ENCODE data around the gene MAN1C1. TPM values are rescaled to one million over a fixed set of nuclear protein-coding genes. Genes with fewer than 3 reads are reported as not detected.

The MAN1C1 gene
- total and polyA plus RNA-seq, 9 of the 15 experiments (the other 6 are each of a cell fraction or from before 2014, with no cell fraction given): 0.04 to 0.44 (median 0.10) TPM; not detected in 3

DNA sequence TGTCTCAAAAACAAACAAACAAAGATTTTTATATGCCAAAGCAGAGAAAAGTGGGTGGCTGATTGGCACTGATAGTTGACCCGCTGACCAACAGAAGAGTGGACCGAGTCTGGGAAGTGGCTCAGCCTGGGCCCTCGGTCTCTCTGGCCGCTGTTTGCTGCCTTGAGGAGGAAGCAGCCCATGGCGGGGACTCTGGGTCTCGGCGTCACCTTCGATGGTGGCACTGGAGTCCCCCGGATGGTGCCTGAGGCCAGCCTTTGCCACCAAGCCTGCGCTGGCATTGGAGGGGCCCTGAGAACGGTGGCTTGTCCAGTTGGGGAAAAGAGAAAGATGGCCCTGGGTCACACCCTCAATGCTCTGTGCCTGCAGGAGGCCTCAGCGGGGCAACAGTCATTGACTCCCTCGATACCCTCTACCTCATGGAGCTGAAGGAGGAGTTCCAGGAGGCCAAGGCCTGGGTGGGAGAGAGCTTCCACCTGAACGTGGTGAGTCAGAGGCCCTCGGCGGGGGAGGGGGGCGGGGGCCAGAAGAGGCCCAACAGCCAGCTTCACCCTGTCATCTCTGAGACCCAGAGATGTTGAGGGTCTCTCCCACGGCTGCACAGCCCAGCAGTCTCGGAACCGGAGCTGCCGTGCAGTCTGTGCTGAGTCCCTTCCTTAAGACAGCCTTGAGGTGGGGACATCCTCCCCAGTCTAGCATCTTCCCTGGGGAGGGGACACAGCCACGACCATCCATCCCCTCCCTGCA lies 129.9 kb downstream of the MAN1C1 start:
- no peak overlapping the region for H3K4me3 ChIP-seq
- H2AFZ ChIP-seq (ENCODE audit: low read depth, low read length): no peak overlapping the region
- no peaks in the 10 kb centered on the region for H3K79me2 ChIP-seq (ENCODE audit: control insufficient read depth, insufficient read depth, low read length)
- peaks cover 6% of the 10 kb centered on the region for H3K9me1 ChIP-seq (ENCODE audit: control insufficient read depth, insufficient read depth, low read length)
- ChIA-PET CTCF (ENCODE audit: low intra/inter-chr PET ratio) (interaction anchor here (0.6 kb wide), 1 partner anchor 1179 kb away, joined by 3 read pairs; no protein-coding TSS in a partner anchor), POLR2A (interaction anchor here (0.7 to 2.0 kb wide), 5 partner anchors 10 to 1001 kb away, joined by 3 to 10 read pairs (median 3); partner anchors contain the start of gene CLIC4)
- 7% methylated on average over 18 of the region's 22 CpGs for WGBS (ENCODE audit: insufficient coverage, low coverage, missing lambda C conversion rate)
- ATAC-seq (no peak), DNase-seq (ENCODE audit: extremely low read depth in 1 of 4, low spot score in 3 of 4) (no peak), FAIRE-seq (no peak)
- intact Hi-C loops (cut with micrococcal nuclease) (loop anchor here (10.0 kb wide), 1 partner anchor 48 kb away; no protein-coding TSS in a partner anchor), in situ Hi-C loops (cut with MboI) (no loop called here)
- BruUV-seq (replicated peaks): no TSS peak
- H3K27ac ChIP-seq (ENCODE audit: extremely low read depth, low read depth, low read length): no peak overlapping the region
- H3K9me3 ChIP-seq (replicated peaks; ENCODE audit: control insufficient read depth, insufficient read depth, low read depth, low read length): no peaks in the 10 kb centered on the region
- H3K9ac ChIP-seq (ENCODE audit: insufficient read depth in 1 of 2, low read depth in 2 of 2, low read length in 2 of 2): no peak overlapping the region; a peak in 1 of 4 replicates
- peaks cover 0 to 6% of the 10 kb centered on the region in 2 experiments; a peak in 1 of 5 replicates for H3K4me1 ChIP-seq (replicated peaks in 1 of 2; ENCODE audit: control insufficient read depth in 2 of 2, insufficient read depth in 2 of 2, low read length in 2 of 2)
- peaks cover 82 to 97% of the 10 kb centered on the region in 2 experiments for H3K27me3 ChIP-seq (ENCODE audit: control insufficient read depth in 2 of 2, insufficient read depth in 2 of 2, low read length in 2 of 2)
- H4K20me1 ChIP-seq (replicated peaks; ENCODE audit: control insufficient read depth, insufficient read depth, low read length): peaks cover 35% of the 10 kb centered on the region
- H3K36me3 ChIP-seq (ENCODE audit: control insufficient read depth, insufficient read depth, low read length): no peaks in the 10 kb centered on the region
- no peak for TF ChIP-seq ZNF717 (CRISPR knock-in tag; IDR thresholded peaks at IDR 0.05)
- no peak for TF ChIP-seq ZNF3 (CRISPR knock-in tag; IDR thresholded peaks at IDR 0.05)
- no peak overlapping the region for H3K4me2 ChIP-seq (ENCODE audit: insufficient read depth, low read length)

DNA sequence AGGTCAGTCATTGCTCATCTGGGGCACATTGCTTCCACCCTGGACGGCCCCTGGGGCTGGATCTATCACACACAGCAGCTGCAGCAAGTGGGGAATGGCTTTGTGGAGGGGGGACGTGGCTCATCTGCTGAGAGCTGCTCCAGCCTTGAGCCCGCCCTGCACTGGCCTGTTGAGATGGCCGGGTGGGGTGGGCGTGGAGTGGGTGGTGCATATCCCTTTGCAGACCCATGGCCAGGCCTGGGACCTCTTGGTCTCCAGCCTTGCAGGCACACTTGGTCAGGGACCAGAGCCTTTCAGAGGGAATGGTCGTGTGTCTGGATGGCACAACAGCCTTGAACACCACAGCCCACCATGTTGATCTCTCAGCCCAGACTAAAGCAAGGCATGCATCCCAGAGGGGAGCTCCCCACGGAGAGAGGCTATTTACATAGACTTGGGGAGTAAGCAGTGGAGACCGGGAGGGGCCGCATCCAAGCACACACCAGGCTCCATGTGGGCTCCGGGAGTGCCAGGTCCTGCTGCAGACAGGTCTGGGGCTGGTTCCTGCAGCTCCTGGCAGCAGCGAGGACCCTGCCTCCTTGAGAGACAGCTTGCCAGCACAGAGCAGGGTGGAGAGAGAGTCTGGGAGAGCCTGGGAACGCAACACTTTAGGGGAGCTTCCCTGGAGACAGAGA lies 130.6 kb downstream of the MAN1C1 start:
- peaks cover 3% of the 10 kb centered on the region for H3K9me1 ChIP-seq (ENCODE audit: control insufficient read depth, insufficient read depth, low read length)
- no peak overlapping the region for H2AFZ ChIP-seq (ENCODE audit: low read depth, low read length)
- H3K9me3 ChIP-seq (replicated peaks; ENCODE audit: control insufficient read depth, insufficient read depth, low read depth, low read length): no peaks in the 10 kb centered on the region
- intact Hi-C loops (cut with micrococcal nuclease): loop anchor here (10.0 kb wide), 1 partner anchor 48 kb away; no protein-coding TSS in a partner anchor
- no peaks in the 10 kb centered on the region for H3K36me3 ChIP-seq (ENCODE audit: control insufficient read depth, insufficient read depth, low read length)
- ChIA-PET CTCF (ENCODE audit: low intra/inter-chr PET ratio) (interaction anchor here (0.6 kb wide), 1 partner anchor 17 kb away, joined by 5 read pairs; no protein-coding TSS in a partner anchor), POLR2A (interaction anchor here (0.6 to 2.4 kb wide), 7 partner anchors 9 to 266 kb away, joined by 3 to 12 read pairs (median 3); no protein-coding TSS in a partner anchor)
- H3K4me1 ChIP-seq (replicated peaks in 1 of 2; ENCODE audit: control insufficient read depth in 2 of 2, insufficient read depth in 2 of 2, low read length in 2 of 2): peaks cover 0 to 6% of the 10 kb centered on the region in 2 experiments; a peak in 1 of 5 replicates
- H3K4me2 ChIP-seq (ENCODE audit: insufficient read depth, low read length): no peak overlapping the region
- 0% methylated on average over 12 of the region's 12 CpGs for WGBS (ENCODE audit: insufficient coverage, low coverage, missing lambda C conversion rate)
- no peak for ATAC-seq
- H4K20me1 ChIP-seq (replicated peaks; ENCODE audit: control insufficient read depth, insufficient read depth, low read length): peaks cover 35% of the 10 kb centered on the region
- in situ Hi-C loops (cut with MboI): no loop called here
- no peak overlapping the region for H3K4me3 ChIP-seq
- no peak overlapping the region; a peak in 1 of 4 replicates for H3K9ac ChIP-seq (ENCODE audit: insufficient read depth in 1 of 2, low read depth in 2 of 2, low read length in 2 of 2)
- no peak for DNase-seq (ENCODE audit: extremely low read depth in 1 of 4, low spot score in 3 of 4)
- no peak for FAIRE-seq
- H3K27me3 ChIP-seq (ENCODE audit: control insufficient read depth in 2 of 2, insufficient read depth in 2 of 2, low read length in 2 of 2): peaks cover 81 to 97% of the 10 kb centered on the region in 2 experiments
- no peak overlapping the region for H3K27ac ChIP-seq (ENCODE audit: extremely low read depth, low read depth, low read length)
- no peaks in the 10 kb centered on the region for H3K79me2 ChIP-seq (ENCODE audit: control insufficient read depth, insufficient read depth, low read length)
- no TSS peak for BruUV-seq (replicated peaks)
- TF ChIP-seq, protein P1, sequence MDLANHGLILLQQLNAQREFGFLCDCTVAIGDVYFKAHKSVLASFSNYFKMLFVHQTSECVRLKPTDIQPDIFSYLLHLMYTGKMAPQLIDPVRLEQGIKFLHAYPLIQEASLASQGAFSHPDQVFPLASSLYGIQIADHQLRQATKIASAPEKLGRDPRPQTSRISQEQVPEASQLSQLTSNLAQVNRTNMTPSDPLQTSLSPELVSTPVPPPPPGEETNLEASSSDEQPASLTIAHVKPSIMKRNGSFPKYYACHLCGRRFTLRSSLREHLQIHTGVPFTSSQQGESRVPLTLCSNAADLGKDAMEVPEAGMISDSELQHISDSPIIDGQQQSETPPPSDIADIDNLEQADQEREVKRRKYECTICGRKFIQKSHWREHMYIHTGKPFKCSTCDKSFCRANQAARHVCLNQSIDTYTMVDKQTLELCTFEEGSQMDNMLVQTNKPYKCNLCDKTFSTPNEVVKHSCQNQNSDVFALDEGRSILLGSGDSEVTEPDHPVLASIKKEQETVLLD (IDR thresholded peaks at IDR 0.05): no peak
- TF ChIP-seq ETV5 (CRISPR knock-in tag; IDR thresholded peaks at IDR 0.05; ENCODE audit: low read depth) (no peak), ZNF444 (CRISPR knock-in tag; IDR thresholded peaks at IDR 0.05) (no peak)
- TF ChIP-seq, protein P2, sequence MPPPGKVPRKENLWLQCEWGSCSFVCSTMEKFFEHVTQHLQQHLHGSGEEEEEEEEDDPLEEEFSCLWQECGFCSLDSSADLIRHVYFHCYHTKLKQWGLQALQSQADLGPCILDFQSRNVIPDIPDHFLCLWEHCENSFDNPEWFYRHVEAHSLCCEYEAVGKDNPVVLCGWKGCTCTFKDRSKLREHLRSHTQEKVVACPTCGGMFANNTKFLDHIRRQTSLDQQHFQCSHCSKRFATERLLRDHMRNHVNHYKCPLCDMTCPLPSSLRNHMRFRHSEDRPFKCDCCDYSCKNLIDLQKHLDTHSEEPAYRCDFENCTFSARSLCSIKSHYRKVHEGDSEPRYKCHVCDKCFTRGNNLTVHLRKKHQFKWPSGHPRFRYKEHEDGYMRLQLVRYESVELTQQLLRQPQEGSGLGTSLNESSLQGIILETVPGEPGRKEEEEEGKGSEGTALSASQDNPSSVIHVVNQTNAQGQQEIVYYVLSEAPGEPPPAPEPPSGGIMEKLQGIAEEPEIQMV (tag; conservative IDR thresholded peaks at IDR 0.05; ENCODE audit: low read depth): no peak
